DMS 273 treated with DMSO at 0.1 percent for 48 hours (cell line): Measurements from ENCODE around the gene CARS1.
A peak's percentile ranks its signal among the peaks of the same experiment; 100 is the strongest.

ENCODE experiments used
- DNase-seq: peaks from one replicate; lab custom pipeline; 2025; lab: John Stamatoyannopoulos, UW

The CARS1 gene

DNA sequence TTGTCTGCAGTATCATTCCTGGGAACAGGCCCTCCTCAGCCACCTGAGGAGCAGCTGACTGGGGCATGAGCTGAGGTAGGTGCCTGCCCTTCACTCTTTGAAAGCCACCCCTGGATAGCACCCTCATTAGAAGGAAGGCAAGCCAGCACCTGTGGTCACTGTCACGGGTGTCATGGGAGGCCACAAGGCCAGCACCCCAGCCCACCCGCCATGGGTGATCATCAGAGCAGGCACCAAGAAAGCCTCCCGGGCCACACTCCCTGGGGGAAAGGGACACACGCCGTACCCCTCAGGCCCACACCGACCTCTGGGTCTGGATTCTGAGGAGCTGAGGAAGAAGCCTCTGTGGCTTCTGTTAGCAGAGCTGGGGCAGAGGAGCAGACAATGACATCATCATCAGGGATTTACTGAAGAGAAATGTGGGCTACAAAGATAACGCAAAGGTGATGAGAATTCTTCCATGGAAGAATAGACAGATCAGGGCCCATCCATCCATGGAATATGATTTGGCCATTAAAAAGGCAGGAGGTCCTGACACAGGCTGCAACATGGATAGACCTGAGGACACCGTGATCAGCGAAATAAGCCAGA lies 48.4 kb downstream of the CARS1 start:
- DNase-seq: no peak

DNA sequence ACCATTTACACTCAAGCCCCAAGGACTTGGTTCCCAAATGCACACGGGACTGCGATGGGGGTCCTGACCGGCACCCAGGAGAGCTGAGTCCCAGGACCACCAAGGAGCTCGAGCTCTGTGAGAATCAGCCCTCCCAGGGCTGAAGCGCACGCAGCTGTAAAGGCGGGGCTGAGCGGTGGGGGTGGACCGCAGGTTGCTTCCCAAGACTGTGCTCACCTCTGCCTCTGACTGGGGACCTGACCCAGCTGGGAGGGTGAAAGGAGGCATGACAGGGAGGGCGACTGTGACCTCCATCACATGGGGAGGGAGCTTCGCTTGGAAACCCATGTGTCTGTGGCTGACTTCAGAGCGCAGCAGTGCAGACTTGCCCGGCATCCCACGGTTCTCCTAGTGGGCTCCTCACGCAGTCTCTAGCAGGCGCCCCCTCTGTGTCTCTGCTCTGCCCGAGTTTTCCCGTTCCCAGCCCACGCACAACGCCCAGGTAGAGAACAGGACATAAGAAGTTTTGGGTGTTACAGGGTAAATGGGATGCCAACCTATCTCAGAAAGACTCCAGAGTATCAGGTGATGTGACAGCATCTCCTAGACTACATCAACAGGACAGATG lies 49.7 kb downstream of the CARS1 start:
- DNase-seq: no peak

DNA sequence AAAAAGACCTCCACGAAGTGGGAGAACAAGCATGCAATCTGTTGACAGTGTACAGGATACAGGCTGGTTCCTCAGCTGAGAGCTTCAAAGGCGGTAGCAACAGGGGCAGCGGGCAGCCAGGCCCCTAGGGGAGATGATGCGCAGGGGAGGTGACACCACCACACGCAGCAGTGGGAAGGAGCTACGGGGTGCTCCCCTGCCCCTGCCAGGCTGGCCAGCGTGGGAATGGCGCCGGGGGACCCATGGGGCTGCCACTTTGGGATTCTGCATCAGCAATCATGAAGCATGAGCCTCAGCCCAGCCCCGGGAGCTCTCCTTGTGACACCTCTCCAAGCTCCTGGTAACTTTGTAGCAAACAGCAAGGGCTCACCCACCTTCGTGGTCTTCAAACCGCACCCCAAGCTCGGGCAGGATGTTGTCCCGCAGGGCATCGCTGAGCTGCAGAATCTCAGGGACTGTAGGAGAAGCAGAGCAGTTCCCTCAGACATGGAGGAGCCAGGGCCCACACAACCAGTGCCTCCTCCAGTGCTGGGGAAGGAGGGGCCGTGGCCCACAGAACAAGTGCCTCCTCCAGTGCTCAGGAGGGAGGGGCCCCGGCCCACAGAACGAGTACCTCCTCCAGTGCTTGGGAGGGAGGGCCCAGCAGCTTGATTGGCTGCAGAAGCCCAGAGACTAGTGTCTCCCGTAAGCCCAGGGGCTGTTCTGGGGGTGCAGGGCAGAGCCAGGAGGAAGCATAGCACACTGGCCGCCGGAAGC lies 50.5 kb downstream of the CARS1 start:
- DNase-seq: no peak

DNA sequence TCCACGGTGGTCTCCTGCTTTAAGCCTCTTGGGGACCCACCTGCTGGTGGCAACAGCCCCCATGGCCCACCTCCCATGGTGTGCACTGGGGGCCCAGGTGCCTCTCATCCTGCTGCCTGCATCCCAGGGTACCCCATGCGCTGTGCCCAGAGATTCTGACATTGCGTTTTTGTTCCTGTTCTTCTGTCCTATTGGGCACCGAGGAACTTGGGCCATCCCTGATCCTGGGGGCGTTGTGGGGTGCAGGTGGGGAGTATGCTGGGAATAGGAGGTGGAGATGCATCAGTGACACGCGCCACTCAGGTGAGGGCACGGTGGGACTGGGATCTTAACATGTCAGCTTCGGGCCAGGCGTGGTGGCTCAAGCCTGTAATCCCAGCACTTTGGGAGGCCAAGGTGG lies 52.7 kb downstream of the CARS1 start:
- no peak for DNase-seq

DNA sequence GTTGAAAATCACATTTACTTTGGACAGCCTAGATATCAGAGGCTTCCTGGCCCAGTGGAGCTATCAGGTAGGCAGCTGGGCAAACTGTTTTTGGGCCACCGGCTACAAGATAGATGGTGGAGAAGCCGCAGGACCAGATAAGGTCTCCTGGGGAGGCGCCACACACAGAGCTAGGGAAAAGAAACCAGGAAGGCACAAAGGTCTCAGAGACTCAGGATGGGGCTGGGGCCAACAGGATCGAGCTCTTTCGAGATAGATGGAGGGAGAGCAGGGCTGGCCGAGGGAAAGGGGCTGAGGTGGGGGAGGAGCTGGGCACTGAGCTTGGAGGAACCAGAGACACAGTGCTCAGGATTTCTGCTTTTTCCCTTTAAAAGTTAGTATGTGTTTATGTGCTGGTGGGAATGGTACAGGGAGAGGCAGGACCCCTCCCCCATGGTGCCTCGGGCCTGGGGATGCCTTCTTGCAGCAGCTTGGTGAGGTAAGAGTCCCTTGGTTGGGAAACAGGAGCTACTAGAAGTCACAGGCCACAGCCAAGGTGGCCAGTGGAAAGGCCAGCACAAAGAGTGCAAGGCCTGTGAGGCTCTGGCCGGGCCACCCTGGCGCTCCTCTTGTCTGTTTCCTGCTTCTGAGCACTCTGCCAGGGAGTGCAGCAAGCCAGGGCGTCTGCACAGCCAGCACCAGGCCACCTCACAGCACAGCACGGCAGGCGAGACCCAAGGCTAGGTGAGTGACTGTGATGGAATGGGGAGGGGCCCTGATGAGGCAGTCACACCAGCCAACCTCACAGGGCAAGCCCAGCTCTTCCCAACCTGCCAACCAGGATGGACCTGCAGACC lies 53.6 kb downstream of the CARS1 start:
- DNase-seq: no peak

DNA sequence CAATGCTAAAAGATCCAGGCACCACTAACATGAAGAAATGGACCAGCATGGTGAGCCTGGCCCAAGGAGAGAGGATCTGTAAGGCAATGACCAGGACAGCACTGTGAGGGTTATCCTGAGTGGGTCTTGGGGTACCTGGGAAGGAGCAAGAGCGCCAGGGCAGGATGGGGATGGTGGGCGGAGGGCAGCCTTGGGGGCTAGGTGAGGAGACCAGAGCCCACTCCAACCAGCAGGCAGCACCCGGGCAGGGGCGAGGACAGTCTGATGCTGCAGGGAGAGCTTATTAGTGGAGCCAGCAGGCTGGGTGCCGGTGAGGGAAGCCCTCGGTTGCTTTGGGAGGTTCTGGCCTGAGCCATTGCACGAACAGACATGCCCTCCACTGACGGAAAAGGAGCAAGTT lies 54.4 kb downstream of the CARS1 start:
- no peak for DNase-seq

DNA sequence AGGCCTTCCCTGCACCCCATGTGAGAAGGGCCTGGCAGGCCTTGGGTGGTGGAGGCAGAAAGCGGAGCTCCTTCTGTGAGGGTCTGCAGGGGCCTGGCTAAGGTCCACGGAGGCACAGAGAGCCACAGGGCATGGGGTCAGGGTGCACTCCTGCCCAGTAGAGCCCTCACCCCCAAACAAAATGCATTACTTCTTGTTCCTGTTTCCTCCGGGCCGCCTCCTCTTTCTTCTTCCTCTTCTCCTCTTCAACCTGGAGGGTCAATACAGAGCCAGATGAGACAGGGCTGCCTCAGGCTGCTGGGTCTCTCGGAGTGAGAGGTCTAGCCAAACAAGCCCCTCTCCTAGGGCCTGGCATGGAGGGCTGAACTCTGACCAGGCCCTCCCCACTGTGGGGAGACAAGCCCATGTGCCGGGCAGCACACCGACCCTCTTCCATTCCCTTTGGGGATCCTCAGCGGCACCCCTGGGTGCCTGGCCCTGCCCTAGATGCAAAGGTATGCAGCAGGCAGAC lies 54.8 kb downstream of the CARS1 start:
- DNase-seq: no peak

DNA sequence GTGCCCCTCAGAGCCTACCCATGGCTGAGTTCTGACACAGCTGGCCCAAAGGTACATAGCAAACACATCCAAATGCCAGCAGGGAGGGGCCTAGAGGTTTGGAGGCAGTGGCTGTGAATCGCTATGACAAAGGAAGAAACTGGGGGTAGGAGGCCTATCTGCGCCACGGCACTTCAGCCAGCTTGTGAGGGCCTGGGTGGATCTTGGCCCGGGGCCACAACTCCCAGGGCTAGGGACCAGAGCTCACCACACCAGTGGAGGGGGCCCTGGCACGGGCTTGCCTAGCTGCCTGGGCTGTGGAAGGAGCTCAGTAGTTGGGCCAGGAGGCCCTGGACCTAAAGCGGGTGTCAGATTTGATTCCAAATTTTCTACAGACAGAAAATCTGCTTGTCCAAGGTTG lies 55.7 kb downstream of the CARS1 start:
- peak; percentile 21 for DNase-seq

DNA sequence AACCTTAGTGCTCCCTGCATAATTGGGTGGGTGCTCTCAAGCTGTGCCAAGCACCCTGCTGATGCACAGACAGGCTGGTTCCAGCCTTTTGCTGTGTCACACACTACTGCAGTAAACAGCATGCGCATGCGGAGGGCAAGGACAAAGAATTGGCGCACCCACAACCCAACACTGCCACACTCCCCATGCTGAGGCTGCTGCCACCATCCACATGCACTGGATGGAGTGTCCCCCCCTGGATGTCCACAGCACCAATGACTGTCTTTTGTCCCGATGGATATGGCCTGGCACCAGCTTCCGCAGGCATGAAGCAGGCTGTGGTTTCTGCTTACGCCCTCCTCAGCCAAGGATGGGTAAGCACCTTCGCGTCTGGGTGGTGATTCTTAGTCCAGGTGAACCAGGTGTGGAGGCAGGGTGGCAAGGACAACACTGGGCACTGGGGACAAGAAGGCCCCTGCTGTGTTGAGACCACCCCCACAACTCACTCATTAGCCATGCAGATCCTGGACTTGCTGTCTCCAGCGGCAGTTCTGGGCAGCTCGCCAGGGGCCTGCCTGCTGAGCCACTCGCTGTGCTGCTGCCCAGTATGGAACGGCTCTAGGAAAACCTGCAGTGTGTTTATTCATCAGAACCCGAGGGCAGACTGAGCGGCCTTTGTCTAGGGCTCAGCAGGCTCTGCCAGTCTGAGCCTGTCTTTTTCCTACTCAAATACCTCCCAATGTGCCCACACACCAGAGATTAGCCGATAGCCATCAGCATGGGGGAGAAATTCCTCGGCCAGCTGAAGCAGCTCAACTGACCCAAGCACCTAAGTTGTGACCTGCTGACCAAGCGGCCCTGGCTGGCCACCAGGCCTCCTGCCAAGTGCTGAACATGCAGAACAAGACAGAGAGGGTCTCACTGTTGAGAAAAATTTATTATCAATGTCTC lies 56.9 kb downstream of the CARS1 start:
- DNase-seq: peak; percentile 65

DNA sequence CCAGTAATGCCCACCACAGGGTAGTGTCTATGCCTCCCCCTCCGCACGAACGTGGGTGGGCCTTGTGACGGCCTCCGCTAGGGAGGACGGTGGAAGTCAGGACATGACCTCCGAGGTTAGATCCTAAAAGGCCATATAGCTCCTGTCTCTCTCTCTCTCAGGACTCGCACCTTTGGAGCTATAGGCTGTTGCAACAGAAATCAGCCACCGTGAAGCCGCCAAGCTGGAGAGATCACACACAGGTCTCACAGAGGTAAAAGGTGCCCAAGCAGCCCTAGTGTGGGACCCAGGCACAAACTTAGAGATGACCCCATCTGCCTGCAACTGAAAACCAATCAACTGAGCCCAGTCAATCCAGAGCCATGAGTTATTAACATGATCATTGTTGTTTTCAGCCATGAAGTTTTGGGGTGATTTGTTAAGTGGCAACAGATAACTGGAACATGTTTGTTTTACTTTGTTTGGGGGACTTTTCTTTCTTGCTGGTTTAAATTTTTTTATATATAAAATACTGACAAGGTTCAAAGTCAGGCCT lies 57.7 kb downstream of the CARS1 start:
- DNase-seq: no peak

DNA sequence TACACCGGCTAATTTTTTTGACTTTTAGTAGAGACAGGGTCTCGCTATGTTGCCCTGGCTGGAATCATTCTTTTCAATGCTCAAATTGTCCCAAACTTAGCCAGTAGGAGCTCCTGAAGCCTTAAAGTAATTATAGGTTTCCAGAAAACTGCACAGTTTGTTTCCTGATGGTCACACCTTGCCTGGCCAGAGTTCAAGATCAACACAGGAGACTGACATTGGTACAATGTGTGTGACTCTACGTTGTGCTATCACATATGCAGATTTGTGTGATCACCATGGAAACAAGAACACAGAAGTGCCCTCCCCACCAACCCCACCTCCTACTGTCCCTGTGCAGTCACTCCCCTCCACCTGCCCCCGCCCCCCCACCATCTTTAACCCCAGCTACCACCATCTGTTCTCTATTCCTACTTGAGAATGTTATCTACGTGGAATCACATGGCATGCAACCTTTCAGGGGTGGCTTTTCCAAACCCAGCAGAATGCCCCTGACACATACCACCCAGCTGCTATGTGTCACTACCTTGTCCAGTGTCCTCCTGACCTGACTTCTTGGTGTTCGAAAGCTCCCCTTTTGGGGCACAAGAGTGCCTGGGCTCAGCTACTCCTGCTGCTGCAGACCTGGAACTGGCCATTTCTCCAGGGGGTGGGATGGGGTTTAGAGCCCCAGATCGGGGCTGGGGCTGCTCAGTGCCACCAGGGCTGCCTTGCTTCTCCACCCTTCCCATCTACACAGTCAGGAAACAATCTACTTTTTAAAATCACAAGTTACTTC lies 59.0 kb downstream of the CARS1 start:
- DNase-seq: peak; percentile 10

DNA sequence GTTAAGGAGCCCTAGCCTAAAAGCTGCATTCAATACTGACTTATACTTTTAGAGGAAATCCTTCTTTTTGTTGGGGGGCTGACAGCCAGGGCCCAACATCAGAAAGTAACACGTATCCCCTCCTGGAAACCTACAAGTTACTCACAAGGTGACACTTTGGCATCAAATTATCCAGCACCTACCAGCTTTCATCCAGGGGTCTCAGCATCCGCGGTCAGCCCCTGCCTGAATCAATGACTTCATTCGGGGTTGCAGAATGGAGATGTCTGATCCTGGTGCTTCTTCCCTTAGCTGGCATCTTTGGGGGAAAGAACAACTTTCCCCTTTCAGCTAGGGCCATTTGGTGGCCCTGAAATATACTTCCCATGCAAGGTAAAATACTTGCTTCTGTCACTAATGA lies 59.8 kb downstream of the CARS1 start:
- no peak for DNase-seq

DNA sequence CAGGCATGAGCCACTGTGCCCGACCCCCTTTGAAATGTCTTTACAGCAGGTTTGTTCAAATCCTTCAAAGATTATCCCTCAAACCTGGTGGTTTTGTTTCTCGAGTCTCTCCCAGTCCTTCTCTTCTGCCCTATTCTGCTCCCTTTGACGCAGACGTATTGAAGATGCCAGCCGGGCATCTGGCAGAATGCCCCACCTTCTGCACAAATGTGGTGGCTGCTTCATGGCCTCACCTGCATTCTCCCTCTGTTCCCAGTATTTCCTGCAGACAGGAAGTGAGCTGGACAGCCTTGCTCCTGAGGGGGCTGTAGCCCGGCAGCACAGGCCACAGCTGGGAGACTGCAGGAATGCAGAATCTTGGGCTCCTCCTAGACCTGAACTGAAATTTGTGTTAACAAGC lies 60.2 kb downstream of the CARS1 start:
- no peak for DNase-seq

DNA sequence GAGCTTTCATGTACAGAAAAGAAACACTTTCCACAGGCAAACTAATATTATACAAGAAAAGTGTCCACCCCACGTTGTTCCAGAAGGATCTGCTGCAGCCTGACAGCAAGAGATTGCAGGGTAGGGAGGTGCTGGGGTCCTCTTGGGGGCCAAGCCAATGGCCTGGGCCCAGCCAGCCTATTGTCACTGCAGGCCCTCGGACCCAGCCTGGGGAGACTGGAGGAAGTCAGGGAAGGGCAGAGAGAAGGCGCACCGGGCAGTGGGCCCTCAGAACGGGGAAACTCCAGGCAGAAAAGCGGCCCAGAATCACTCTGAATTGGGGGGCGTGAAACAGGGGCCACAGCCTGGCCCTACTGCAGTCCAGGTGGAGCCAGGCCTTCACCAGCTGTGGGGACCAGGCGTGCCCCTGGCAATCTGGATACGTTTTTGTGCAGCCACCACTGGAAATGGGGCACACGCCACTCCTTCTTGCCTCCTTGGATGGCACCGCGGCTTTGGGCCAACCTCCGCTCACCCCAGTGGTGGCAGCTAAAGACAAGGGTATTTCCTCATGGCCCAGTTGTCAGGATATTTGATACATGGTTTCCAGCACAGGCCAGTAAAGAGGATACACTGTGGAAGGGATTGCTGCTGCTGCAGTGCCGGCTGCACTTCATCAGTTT lies 61.2 kb downstream of the CARS1 start:
- no peak for DNase-seq

DNA sequence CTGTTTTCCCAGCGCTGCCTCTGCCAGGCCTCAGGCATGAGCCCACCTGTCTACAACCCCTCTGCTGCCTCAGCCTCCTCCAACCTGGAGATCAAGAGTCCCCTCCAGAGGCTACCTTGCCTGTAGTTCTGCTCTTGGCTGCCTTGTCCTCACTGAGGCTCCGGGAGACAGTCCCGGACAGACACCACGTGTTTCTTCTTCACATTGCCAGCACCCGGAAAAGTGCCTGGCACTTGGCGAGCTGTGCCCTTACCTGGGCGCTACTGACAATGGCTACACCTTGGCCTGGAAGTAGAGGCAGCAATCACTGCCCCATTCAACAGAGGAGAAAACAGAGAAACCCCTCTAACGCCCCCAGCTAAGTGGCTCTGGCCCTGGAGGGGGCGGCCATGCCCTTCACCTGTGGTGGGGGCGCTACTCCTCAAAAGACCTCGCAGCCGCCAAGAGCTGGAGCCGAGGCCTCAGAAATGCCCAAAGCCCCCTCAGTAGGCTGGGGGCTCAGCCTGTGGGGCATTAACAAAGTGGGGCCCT lies 62.1 kb downstream of the CARS1 start:
- DNase-seq: no peak

DNA sequence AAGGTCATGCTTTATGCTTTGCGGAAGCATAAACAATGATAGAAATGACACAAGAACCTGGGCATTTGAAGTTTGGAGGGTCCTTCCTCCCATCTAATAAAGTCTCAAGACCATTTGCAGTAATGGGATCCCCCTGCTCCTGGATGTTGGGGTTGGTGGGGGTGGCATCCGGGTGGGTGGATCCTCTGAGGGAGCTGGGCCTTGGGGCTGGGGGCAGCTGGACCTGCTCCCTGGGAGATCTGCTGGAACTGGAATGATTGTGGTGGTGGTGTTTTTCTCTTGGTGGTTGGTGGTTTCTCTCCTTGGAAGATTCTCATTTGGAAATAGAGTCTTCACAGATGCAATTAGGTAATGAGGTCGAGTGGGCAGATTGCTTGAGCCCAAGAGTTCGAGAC lies 62.9 kb downstream of the CARS1 start:
- DNase-seq: no peak

DNA sequence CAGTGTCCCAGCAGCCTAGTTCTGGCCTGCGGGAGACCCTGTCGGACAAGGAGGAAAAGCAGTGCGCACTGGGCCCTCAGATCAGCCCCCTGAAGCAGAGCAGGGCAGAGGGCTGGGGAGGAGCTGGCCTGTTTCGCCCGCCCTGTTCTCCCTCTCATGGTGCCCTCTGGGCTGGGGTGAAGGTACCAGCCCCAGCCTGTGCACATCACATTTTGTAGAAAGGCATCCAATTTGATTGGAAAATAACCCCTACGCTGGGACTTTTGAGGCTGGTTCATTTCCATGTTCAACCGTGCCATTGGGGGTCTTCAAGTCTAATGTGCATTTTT lies 64.3 kb downstream of the CARS1 start:
- no peak for DNase-seq

DNA sequence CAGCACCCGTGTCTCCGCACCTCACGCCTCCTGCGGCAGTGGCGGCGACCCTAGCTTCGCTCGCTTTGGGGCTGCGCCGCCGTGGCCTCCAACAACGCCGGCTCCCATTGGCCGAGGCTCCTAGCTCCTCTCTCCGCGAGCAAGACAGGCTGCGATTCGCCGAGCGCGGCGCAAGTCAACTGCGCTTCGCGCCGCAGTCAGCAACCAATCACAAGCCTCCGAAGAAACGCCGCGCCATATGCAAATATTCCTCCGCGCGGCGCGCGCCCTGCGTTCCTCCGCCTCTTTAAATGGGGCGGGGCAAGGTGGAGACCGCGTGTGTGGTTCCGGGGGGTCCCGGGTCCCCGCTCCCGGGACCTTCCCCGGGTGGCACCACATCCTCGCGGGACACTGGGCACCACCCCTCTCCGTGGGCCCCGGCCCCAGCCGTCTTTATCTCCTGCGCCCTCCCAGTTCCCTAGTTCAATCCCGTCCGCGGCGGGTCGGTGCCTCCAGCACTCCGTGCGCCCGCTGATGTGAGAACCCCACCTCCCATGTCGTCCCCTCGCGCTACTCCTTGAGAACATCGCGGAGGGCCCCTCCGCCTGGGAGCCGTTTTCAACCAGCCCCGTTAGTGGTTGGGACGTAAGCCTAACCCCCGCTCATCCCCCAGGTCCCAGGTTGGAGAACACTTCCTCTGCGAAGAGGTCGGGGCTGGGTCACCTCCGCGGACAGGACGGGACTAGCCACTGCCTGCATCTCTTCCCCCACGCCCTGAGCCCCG lies 64.8 kb downstream of the CARS1 start, which contains the start of gene NAP1L4:
Gene NAP1L4 (minus strand): TSS at position 96 of the 763 bp plus-strand sequence. CDS start 13,109 bp downstream, outside the sequence.
- peak; percentile 82 for DNase-seq
